Immature natural killer cell (primary cell): ENCODE results near the gene SFN. TPM values are rescaled to one million over a fixed set of nuclear protein-coding genes. Genes with fewer than 3 reads are reported as not detected.

Source experiments
- DNase-seq, 3 donors: peaks; one replicate each; pipeline ENCODE4 v3.0.0; 2022; ENCODE audit warnings: mixed read lengths in 1 of 3
- H3K27ac Mint-ChIP-seq, 6 donors: one replicate each; pipeline ENCODE4 v1.8.0; 2020; ENCODE audit warnings: mixed read lengths in 6 of 6, mild to moderate bottlenecking in 5 of 6, inconsistent platforms in 4 of 6, moderate library complexity in 3 of 6
- H3K27me3 Mint-ChIP-seq, 3 donors: one replicate each; pipeline ENCODE4 v1.8.0; 2020 to 2021; ENCODE audit warnings: low read depth in 3 of 3, mild to moderate bottlenecking in 3 of 3, mixed read lengths in 3 of 3, moderate library complexity in 3 of 3, inconsistent platforms in 1 of 3
- H3K36me3 Mint-ChIP-seq, 3 donors: one replicate each; pipeline ENCODE4 v1.8.0; 2020; ENCODE audit warnings: mixed read lengths in 3 of 3, inconsistent platforms in 2 of 3, mild to moderate bottlenecking in 2 of 3
- H3K4me1 Mint-ChIP-seq, 2 donors: one replicate each; pipeline ENCODE4 v1.8.0; 2020; ENCODE audit warnings: inconsistent platforms in 2 of 2, mild to moderate bottlenecking in 2 of 2, mixed read lengths in 2 of 2, moderate library complexity in 1 of 2
- H3K4me3 Mint-ChIP-seq, 5 donors: one replicate each; pipeline ENCODE4 v1.8.0; 2020; ENCODE audit warnings: mild to moderate bottlenecking in 5 of 5, mixed read lengths in 5 of 5, inconsistent platforms in 3 of 5, moderate library complexity in 3 of 5
- H3K9me3 Mint-ChIP-seq, 6 donors: one replicate each; pipeline ENCODE4 v1.8.0; 2020; ENCODE audit warnings: mild to moderate bottlenecking in 6 of 6, mixed read lengths in 6 of 6, inconsistent platforms in 4 of 6, moderate library complexity in 3 of 6
- polyA plus RNA-seq, 3 donors: library from polyadenylated mRNA; unstranded; fragments of 300-500 nt; fragmentation: Illumina TruSeq; gene quantifications; one replicate each; pipeline ENCODE4 v1.2.3, GENCODE V29; 2021

SFN gene
- polyA plus RNA-seq, 3 donors from 2014 or later, result not detected

DNA sequence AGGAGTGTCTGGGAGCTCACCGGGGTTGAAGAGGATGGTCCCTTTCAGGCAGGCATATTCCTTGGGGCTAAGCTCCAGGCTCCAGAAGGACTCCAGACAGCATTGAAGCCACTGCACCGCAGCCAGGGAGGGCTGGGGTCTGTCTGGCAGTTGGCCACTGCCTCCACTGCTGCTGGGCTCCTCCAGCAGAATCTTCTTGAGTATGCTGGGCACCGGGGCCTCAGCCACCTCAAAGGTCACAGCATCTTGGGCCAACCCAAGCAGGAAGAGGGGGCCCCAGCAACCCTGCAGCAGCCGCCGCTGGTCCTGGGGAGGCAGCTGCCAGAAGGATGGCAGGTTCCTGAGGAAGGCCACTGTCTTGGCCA is 50.4 kb downstream of the SFN start:
- Mint-ChIP-seq H3K4me1 (no peaks in the 10 kb centered on the region), H3K36me3 (no peaks in the 10 kb centered on the region), H3K27me3 (peaks cover 0 to 2% (median 0%) of the 10 kb centered on the region in 3 donors), H3K27ac (no peak overlapping the region), H3K9me3 (no peaks in the 10 kb centered on the region), H3K4me3 (no peak overlapping the region)
- DNase-seq, result no peak

Other genes with a start within 250 kb of the SFN start
- gene ARID1A, start 167.1 kb upstream of the SFN start, polyA plus RNA-seq, result 10 to 100 TPM in 2 of 3 donors, 1 to 10 TPM in 1; 7.1 to 34.6 (median 16.0) TPM
- gene PIGV, start 75.2 kb upstream of the SFN start, polyA plus RNA-seq, result 10 to 100 TPM in 2 of 3 donors, 1 to 10 TPM in 1; 9.8 to 20.0 (median 13.7) TPM
- 1 to 10 TPM; 7.3 to 8.8 (median 7.8) TPM for gene ZDHHC18, start 36.5 kb upstream of the SFN start, polyA plus RNA-seq
- gene GPN2, start 27.1 kb downstream of the SFN start, polyA plus RNA-seq, result 10 to 100 TPM in 2 of 3 donors, 1 to 10 TPM in 1; 8.3 to 22.1 (median 10.0) TPM
- 10 to 100 TPM; 10.4 to 17.3 (median 15.1) TPM for gene GPATCH3, start 37.3 kb downstream of the SFN start, polyA plus RNA-seq
- gene NR0B2, start 50.8 kb downstream of the SFN start, polyA plus RNA-seq, result not detected
- 100 to 1,000 TPM in 1 of 3 donors, 10 to 100 TPM in 2; 60.0 to 116 (median 70.4) TPM for gene NUDC, start 58.6 kb downstream of the SFN start, polyA plus RNA-seq
- 1 to 10 TPM in 1 of 3 donors, under 1 TPM in 1, not detected in 1; 0.29 to 1.3 TPM for gene KDF1, start 97.3 kb downstream of the SFN start, polyA plus RNA-seq
- not detected for gene TRNP1, start 130.5 kb downstream of the SFN start, polyA plus RNA-seq
- gene TENT5B, start 149.7 kb downstream of the SFN start, polyA plus RNA-seq, result not detected